GM12875 (cell line): Measurements from ENCODE around the gene ALPG.

Source experiments
- H3K4me3 ChIP-seq: one replicate; pipeline ENCODE4 v1.5.1; 2011; ENCODE audit warnings: low read depth, low read length, control low read depth
- CTCF ChIP-seq: IDR thresholded peaks from 2 replicates; pipeline ENCODE4 v1.5.1; 2011; ENCODE audit warnings: low read depth, mild to moderate bottlenecking, control low read depth, inconsistent platforms, low read length, moderate library complexity, borderline replicate concordance; ENCODE audit not compliant: insufficient read depth

Gene ALPG

DNA sequence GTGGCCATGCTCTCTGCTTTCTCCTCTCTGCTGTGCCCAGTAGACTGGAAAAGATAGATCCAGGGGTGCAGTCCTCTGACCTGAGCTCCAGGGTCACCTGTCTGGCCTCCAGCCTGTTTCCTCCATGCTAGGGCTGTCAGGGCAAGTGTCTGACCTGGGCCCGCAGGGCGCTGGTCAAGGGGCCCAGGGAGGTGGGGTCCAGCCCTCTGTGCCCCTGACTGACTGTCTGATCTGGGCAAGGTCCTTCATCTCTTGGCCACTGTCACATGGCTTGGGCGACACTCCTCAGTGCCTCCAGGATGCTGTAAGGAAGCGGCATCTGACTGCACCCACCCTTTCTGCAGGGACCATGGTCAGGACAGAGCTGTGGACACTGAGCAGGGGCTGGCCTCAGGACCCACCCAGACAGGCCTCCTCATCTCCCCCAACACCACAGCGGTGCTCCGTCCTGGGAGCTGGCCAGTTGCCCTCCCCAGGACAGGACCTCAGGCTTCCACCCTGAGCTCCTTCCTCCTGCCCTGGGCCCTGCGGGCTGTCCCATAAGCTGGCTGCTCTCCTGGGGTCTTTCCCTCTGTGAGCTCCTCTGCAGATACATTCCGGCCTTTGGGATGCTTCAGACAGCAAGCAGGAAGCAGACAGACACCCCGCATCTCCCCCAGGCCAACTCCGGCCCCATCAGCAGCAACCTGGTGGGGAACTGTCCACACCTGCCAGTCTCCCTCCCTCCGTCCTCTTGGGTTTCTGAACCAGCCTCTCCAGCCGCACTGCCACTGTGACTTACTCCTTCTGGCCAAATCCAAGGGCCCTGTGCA, 28.1 kb downstream of the ALPG start:
- no peak overlapping the region for H3K4me3 ChIP-seq
- TF ChIP-seq CTCF = no peak

DNA sequence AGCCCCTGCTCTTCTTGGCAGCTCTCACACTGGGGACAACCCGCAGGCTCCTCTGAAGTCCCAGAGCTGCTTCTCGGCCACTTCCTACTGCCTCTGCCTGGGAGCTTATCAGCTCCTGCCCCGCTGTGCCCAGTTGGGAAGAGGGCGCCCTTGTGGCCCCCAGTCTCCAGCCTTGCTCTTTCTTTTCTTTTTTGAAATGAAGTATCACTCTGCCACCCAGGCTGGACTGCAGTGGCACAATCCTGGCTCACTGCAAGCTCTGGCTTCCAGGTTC, 28.7 kb downstream of the ALPG start:
- TF ChIP-seq CTCF = no peak
- H3K4me3 ChIP-seq = no peak overlapping the region

- no peak for TF ChIP-seq CTCF
- no peak overlapping the region for H3K4me3 ChIP-seq
These were observed 29.2 kb downstream of the ALPG start for GRCh38 chr2:232435805-232436204.

DNA sequence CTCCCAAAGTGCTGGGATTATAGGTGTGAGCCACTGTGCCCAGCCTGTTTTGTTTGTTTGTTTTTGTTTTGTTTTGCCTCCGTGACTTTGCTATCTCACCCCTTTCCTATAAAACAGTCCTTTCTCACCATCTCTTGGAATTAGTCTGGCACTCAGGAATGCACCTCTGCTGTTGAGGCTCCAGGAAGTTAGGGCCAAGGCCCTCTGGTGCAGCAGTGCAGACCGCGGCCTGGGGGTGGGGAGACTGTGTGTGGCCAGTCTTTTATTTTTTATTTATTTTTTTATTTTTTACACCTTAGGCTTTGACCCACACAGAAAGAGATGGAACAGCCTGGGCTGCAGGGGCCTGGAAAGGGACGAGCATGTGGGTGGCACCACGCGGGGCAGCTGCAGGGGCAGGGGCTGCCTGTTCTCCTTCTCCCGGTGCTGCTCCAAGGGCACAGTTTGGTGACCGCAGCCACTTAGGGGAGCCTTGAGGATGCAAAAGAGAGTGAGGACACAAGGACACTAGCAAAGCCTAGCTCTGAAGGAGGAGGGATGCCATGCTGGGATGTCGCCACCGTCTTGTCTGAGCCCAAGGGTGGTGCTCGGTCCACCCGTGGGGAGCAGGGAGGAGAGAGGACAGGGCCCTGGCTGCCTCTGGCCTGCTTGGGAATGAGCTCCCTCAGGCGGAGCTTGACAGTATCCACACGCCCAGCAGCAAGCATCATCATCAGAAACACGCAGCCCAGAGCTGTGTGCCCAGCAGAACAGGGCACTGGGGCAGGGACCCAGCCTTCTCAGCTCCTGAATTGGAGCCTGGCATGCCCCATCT, 29.9 kb downstream of the ALPG start:
- no peak overlapping the region for H3K4me3 ChIP-seq
- no peak for TF ChIP-seq CTCF

GRCh38 chr2:232437195-232437571, 30.5 kb downstream of the ALPG start:
- H3K4me3 ChIP-seq = no peak overlapping the region
- no peak for TF ChIP-seq CTCF

DNA sequence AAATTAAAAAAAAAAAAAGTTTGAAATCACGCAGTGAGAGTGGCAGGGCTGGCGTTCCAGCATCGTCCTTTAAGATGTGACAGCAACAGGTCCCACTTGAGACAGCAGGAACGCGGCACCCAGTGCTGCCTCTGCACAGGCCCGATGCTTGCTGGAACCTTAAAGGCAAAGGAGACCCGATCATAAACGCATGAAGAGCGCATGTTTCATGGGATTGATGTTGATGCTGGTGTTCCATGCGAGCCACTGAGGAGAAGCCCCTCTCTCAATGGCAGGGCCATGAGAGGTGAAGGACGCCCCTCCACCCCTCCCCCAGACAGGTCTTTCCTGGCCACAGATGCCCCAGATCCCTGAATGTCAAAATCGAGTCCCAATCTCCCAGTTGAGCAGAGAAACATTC, 31.4 kb downstream of the ALPG start:
- TF ChIP-seq CTCF = no peak
- H3K4me3 ChIP-seq = no peak overlapping the region
